ENCODE measurements around the gene CD99L2. TPM values are rescaled to one million over a fixed set of nuclear protein-coding genes. Genes with fewer than 3 reads are reported as not detected.

CD99L2 gene
- total and polyA plus RNA-seq, 2 experiments from 2014 or later = 37.9 to 71.7 TPM

- Histone ChIP-seq H3K27me3 (replicated peaks; ENCODE audit: insufficient read depth) (no peaks in the 10 kb centered on the region), H3F3A (ENCODE audit: insufficient read depth) (no peaks in the 10 kb centered on the region), H3K4me1 (ENCODE audit: insufficient read depth) (peaks cover 6% of the 10 kb centered on the region; the same call in 1 of the 2 replicates), H3K27ac (peak overlapping the region; percentile 37; the same call in 1 of the 2 replicates), H3K9ac (no peak overlapping the region), H3K9me3 (ENCODE audit: low read depth) (no peaks in the 10 kb centered on the region), H3K36me3 (ENCODE audit: low read depth) (no peaks in the 10 kb centered on the region), H3K4me3 (no peak overlapping the region), H4K20me1 (ENCODE audit: insufficient read depth) (no peaks in the 10 kb centered on the region), H3K9me2 (ENCODE audit: insufficient read depth) (no peaks in the 10 kb centered on the region), H2AFZ (no peak overlapping the region), H3K79me2 (ENCODE audit: insufficient read depth) (no peaks in the 10 kb centered on the region), H3K4me2 (ENCODE audit: unreplicated experiment) (no peak overlapping the region)
- peak; percentile 3 for DNase-seq
- no peak for TF ChIP-seq EZH2phosphoT487 (IDR thresholded peaks at IDR 0.05; ENCODE audit: insufficient read depth, low read depth)
- TF ChIP-seq EZH2 (IDR thresholded peaks at IDR 0.05; ENCODE audit: insufficient read depth, poor library complexity, severe bottlenecking) = no peak
- 65 to 67% methylated on average over 5 of the region's 5 CpGs for WGBS, 2 experiments (ENCODE audit: low coverage in 1 of 2, low lambda C conversion rate in 2 of 2, missing lambda C conversion rate in 2 of 2)
- in situ Hi-C loops (cut with MboI) = no loop called here
These were observed 35.5 kb upstream of the CD99L2 start for GRCh38 chrX:150933945-150934350.

DNA sequence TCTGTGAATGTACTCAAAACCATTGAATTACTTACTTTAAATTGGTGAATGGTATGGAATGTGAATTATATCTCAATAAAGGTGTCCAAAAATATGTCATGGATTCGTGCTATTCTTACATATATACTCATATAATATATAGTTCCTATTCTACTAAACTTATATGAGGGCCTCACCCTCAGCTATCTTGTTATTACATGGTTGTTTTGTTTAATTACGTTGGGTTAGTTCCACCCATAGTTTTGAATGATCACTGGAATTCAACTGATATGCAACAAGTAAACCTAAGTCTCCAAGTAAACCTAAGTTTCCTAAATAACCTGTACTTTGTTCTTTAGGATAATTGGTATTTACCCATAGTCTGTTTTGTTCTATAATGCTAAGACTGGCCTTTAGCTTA, 30.6 kb upstream of the CD99L2 start:
- H3K9ac ChIP-seq = no peak overlapping the region
- no peaks in the 10 kb centered on the region for H3K36me3 ChIP-seq (ENCODE audit: low read depth)
- no peaks in the 10 kb centered on the region for H3K79me2 ChIP-seq (ENCODE audit: insufficient read depth)
- H3K9me3 ChIP-seq (ENCODE audit: low read depth) = no peaks in the 10 kb centered on the region
- no peak for DNase-seq
- TF ChIP-seq EZH2 (IDR thresholded peaks at IDR 0.05; ENCODE audit: insufficient read depth, poor library complexity, severe bottlenecking) (no peak), EZH2phosphoT487 (IDR thresholded peaks at IDR 0.05; ENCODE audit: insufficient read depth, low read depth) (no peak)
- 51 to 55% methylated on average over 2 of the region's 2 CpGs for WGBS, 2 experiments (ENCODE audit: low coverage in 1 of 2, low lambda C conversion rate in 2 of 2, missing lambda C conversion rate in 2 of 2)
- no peak overlapping the region for H3K4me3 ChIP-seq
- no peak overlapping the region for H2AFZ ChIP-seq
- no peaks in the 10 kb centered on the region for H4K20me1 ChIP-seq (ENCODE audit: insufficient read depth)
- H3K27ac ChIP-seq = no peak overlapping the region
- no peak overlapping the region for H3K4me2 ChIP-seq (ENCODE audit: unreplicated experiment)
- no peaks in the 10 kb centered on the region for H3F3A ChIP-seq (ENCODE audit: insufficient read depth)
- H3K4me1 ChIP-seq (ENCODE audit: insufficient read depth) = no peaks in the 10 kb centered on the region
- in situ Hi-C loops (cut with MboI) = no loop called here
- no peaks in the 10 kb centered on the region for H3K27me3 ChIP-seq (replicated peaks; ENCODE audit: insufficient read depth)
- H3K9me2 ChIP-seq (ENCODE audit: insufficient read depth) = no peaks in the 10 kb centered on the region

DNA sequence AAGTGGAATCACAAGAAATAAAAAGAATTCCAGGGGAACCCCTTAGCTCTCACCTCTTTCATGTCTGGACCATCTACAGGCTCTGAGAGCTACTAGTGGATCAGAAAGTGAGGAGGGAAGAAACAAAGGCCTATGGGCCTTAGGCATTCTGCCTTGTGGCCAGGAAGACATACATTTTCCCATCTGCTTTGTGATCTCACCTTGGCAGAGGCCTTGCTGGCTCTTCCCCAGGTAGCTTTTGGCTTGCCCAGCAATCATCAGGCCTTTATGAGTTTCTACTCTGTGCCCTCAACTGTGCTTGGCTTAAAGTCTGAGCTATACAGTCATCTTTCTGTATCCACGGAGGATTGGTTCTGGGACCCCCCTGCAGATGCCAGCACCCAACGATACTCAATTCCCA, 28.3 kb upstream of the CD99L2 start:
- 47 to 50% methylated on average over 2 of the region's 2 CpGs for WGBS, 2 experiments (ENCODE audit: low coverage in 1 of 2, low lambda C conversion rate in 2 of 2, missing lambda C conversion rate in 2 of 2)
- H3F3A ChIP-seq (ENCODE audit: insufficient read depth) = no peaks in the 10 kb centered on the region
- H3K27ac ChIP-seq = no peak overlapping the region
- in situ Hi-C loops (cut with MboI) = no loop called here
- no peaks in the 10 kb centered on the region for H4K20me1 ChIP-seq (ENCODE audit: insufficient read depth)
- no peaks in the 10 kb centered on the region for H3K9me3 ChIP-seq (ENCODE audit: low read depth)
- H2AFZ ChIP-seq = no peak overlapping the region
- no peaks in the 10 kb centered on the region for H3K79me2 ChIP-seq (ENCODE audit: insufficient read depth)
- no peaks in the 10 kb centered on the region for H3K36me3 ChIP-seq (ENCODE audit: low read depth)
- TF ChIP-seq EZH2 (IDR thresholded peaks at IDR 0.05; ENCODE audit: insufficient read depth, poor library complexity, severe bottlenecking) (no peak), EZH2phosphoT487 (IDR thresholded peaks at IDR 0.05; ENCODE audit: insufficient read depth, low read depth) (no peak)
- DNase-seq = no peak
- no peak overlapping the region for H3K9ac ChIP-seq
- no peaks in the 10 kb centered on the region for H3K4me1 ChIP-seq (ENCODE audit: insufficient read depth)
- no peak overlapping the region for H3K4me2 ChIP-seq (ENCODE audit: unreplicated experiment)
- H3K27me3 ChIP-seq (replicated peaks; ENCODE audit: insufficient read depth) = no peaks in the 10 kb centered on the region
- H3K4me3 ChIP-seq = no peak overlapping the region
- no peaks in the 10 kb centered on the region for H3K9me2 ChIP-seq (ENCODE audit: insufficient read depth)

DNA sequence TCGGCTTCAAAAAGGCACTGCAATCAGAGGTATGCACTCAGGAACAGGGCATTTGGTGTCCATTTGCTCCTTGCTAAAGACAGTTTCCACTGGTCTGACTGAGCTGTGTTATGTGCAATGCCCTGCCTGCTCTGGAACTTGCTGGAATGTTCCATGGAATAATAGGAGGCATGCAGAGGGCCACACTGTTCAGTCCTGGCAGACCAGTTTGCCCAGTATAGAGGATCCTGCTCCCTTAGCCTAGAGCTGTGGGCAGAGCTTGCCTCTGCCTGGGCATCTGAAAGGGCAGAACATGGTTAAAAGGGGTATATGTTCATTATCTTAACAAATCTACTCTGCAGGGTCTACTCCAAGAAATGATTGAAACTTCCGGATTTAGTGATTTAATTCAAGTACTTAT, 27.8 kb upstream of the CD99L2 start:
- in situ Hi-C loops (cut with MboI) = no loop called here
- no peak overlapping the region for H3K4me2 ChIP-seq (ENCODE audit: unreplicated experiment)

GRCh38 chrX:150919401-150919800, 20.9 kb upstream of the CD99L2 start:
- Histone ChIP-seq H3K79me2 (ENCODE audit: insufficient read depth) (no peaks in the 10 kb centered on the region), H3K4me1 (ENCODE audit: insufficient read depth) (no peaks in the 10 kb centered on the region), H3F3A (ENCODE audit: insufficient read depth) (no peaks in the 10 kb centered on the region), H2AFZ (no peak overlapping the region), H3K27ac (no peak overlapping the region), H3K9ac (no peak overlapping the region), H4K20me1 (ENCODE audit: insufficient read depth) (no peaks in the 10 kb centered on the region), H3K4me2 (ENCODE audit: unreplicated experiment) (no peak overlapping the region), H3K4me3 (no peak overlapping the region), H3K9me3 (ENCODE audit: low read depth) (no peaks in the 10 kb centered on the region), H3K36me3 (ENCODE audit: low read depth) (no peaks in the 10 kb centered on the region), H3K27me3 (replicated peaks; ENCODE audit: insufficient read depth) (no peaks in the 10 kb centered on the region), H3K9me2 (ENCODE audit: insufficient read depth) (no peaks in the 10 kb centered on the region)
- in situ Hi-C loops (cut with MboI) = no loop called here
- DNase-seq = no peak
- TF ChIP-seq EZH2phosphoT487 (IDR thresholded peaks at IDR 0.05; ENCODE audit: insufficient read depth, low read depth) (no peak), EZH2 (IDR thresholded peaks at IDR 0.05; ENCODE audit: insufficient read depth, poor library complexity, severe bottlenecking) (no peak)

More for the DNA sequence above, 27.8 kb upstream of the CD99L2 start:
- H3K79me2 ChIP-seq (ENCODE audit: insufficient read depth) = no peaks in the 10 kb centered on the region
- DNase-seq = peak; percentile 7
- no peak overlapping the region for H3K4me3 ChIP-seq
- no peak overlapping the region for H3K27ac ChIP-seq
- H3K36me3 ChIP-seq (ENCODE audit: low read depth) = no peaks in the 10 kb centered on the region
- 7 to 9% methylated on average over 2 of the region's 2 CpGs for WGBS, 2 experiments (ENCODE audit: low coverage in 1 of 2, low lambda C conversion rate in 2 of 2, missing lambda C conversion rate in 2 of 2)
- H3F3A ChIP-seq (ENCODE audit: insufficient read depth) = no peaks in the 10 kb centered on the region
- no peaks in the 10 kb centered on the region for H3K9me2 ChIP-seq (ENCODE audit: insufficient read depth)
- no peaks in the 10 kb centered on the region for H3K9me3 ChIP-seq (ENCODE audit: low read depth)
- TF ChIP-seq EZH2phosphoT487 (IDR thresholded peaks at IDR 0.05; ENCODE audit: insufficient read depth, low read depth) (no peak), EZH2 (IDR thresholded peaks at IDR 0.05; ENCODE audit: insufficient read depth, poor library complexity, severe bottlenecking) (no peak)
- no peaks in the 10 kb centered on the region for H4K20me1 ChIP-seq (ENCODE audit: insufficient read depth)
- no peak overlapping the region for H2AFZ ChIP-seq
- H3K27me3 ChIP-seq (replicated peaks; ENCODE audit: insufficient read depth) = no peaks in the 10 kb centered on the region
- H3K9ac ChIP-seq = no peak overlapping the region
- H3K4me1 ChIP-seq (ENCODE audit: insufficient read depth) = no peaks in the 10 kb centered on the region

Data from GM23248 (cell line).